ENCODE measurements around the gene AP3S2.
"Not testable (repeated sequence)": the region's sequence is repeated elsewhere in the genome, so short reads cannot be mapped to it uniquely, and the experiment has no call there.

Gene AP3S2

GRCh38 chr15:89863918-89864317, 29.9 kb downstream of the AP3S2 start:
- DNase-seq, result no peak

GRCh38 chr15:89860891-89861290, 32.9 kb downstream of the AP3S2 start:
- no peak for DNase-seq

- DNase-seq, result no peak
Measured at GRCh38 chr15:89860431-89860830, 33.4 kb downstream of the AP3S2 start.

GRCh38 chr15:89858661-89859458, 34.9 kb downstream of the AP3S2 start:
- no peak for DNase-seq

- DNase-seq, result no peak
Measured at GRCh38 chr15:89857673-89858072, 36.1 kb downstream of the AP3S2 start.

GRCh38 chr15:89855948-89856347, 37.8 kb downstream of the AP3S2 start:
- DNase-seq, result no peak

GRCh38 chr15:89854863-89855262, 38.9 kb downstream of the AP3S2 start:
- DNase-seq, result not testable (repeated sequence)

- no peak for DNase-seq
Measured at GRCh38 chr15:89852342-89852995, 41.3 kb downstream of the AP3S2 start.

GRCh38 chr15:89851673-89852341, 42.0 kb downstream of the AP3S2 start:
- no peak for DNase-seq

- DNase-seq, result no peak
Measured at GRCh38 chr15:89848970-89849292, 44.9 kb downstream of the AP3S2 start.

GRCh38 chr15:89847101-89847500, 46.7 kb downstream of the AP3S2 start:
- no peak for DNase-seq

- no peak for DNase-seq
Measured at GRCh38 chr15:89845305-89845893, 48.4 kb downstream of the AP3S2 start.

- no peak for DNase-seq
Measured at GRCh38 chr15:89841962-89842361, 51.8 kb downstream of the AP3S2 start.

GRCh38 chr15:89841306-89841705, 52.5 kb downstream of the AP3S2 start:
- DNase-seq, result no peak

- DNase-seq, result no peak
Measured at GRCh38 chr15:89839167-89839810, 54.5 kb downstream of the AP3S2 start.

- no peak for DNase-seq
Measured at GRCh38 chr15:89837830-89838178, 56.0 kb downstream of the AP3S2 start.

GRCh38 chr15:89837134-89837829, 56.5 kb downstream of the AP3S2 start:
- DNase-seq, result no peak

- DNase-seq, result no peak
Measured at GRCh38 chr15:89836267-89837133, 57.3 kb downstream of the AP3S2 start.

GRCh38 chr15:89835176-89835564, 58.6 kb downstream of the AP3S2 start:
- DNase-seq, result no peak

- not testable (repeated sequence) for DNase-seq
Measured at GRCh38 chr15:89834465-89835175, 59.2 kb downstream of the AP3S2 start.

- DNase-seq, result no peak
Measured at GRCh38 chr15:89833966-89834365, 59.8 kb downstream of the AP3S2 start.

All from NCI-H526 treated with DMSO at 0.1 percent for 48 hours (cell line).